GM12892 (cell line): Measurements from ENCODE around the gene FAM110D.

Experiments
- POLR2A ChIP-seq: IDR thresholded peaks from 2 replicates; pipeline ENCODE4 v1.6.1; 2011; ENCODE audit warnings: low read depth, low read length, control low read depth
- POLR2AphosphoS5 ChIP-seq: IDR thresholded peaks from 2 replicates; pipeline ENCODE4 v1.6.1; 2011; ENCODE audit warnings: low read depth, low read length, control low read depth
- TAF1 ChIP-seq: IDR thresholded peaks from 2 replicates; pipeline ENCODE4 v1.6.1; 2011; ENCODE audit warnings: low read depth, mild to moderate bottlenecking, control low read depth, low read length, borderline replicate concordance

GRCh38 chr1:26190373-26190987 is 31.6 kb downstream of the FAM110D start, which contains the start of gene CATSPER4:
- TF ChIP-seq POLR2A (no peak), TAF1 (no peak), POLR2AphosphoS5 (no peak)
